Prostate gland (tissue), 2 donors: ENCODE data around the gene PAX2. TPM values are rescaled to one million over a fixed set of nuclear protein-coding genes. Genes with fewer than 3 reads are reported as not detected.

ENCODE experiments used
- DNase-seq: peaks from one replicate; pipeline ENCODE4 v3.0.0-alpha.2; 2019; ENCODE audit warnings: low spot score
- H3K27ac ChIP-seq, 2 donors: fragments of 200-600 bp; sonication (generic); 2 replicates each; pipeline ENCODE4 v1.5.1; 2017 to 2019
- H3K27me3 ChIP-seq: fragments of 200-600 bp; sonication (generic); replicated peaks from 2 replicates; pipeline ENCODE4 v1.5.1; 2019; ENCODE audit not compliant: insufficient read depth
- H3K36me3 ChIP-seq, 2 donors: fragments of 200-600 bp; sonication (generic); 1 replicate in 1 of 2; 2 replicates in 1 of 2; pipeline versions ENCODE4 v1.5.1 to v1.8.1; 2017 to 2019
- H3K4me1 ChIP-seq: fragments of 200-600 bp; sonication (generic); replicated peaks from 2 replicates; pipeline ENCODE4 v1.5.1; 2019
- H3K4me3 ChIP-seq, 2 donors: fragments of 200-600 bp; sonication (generic); 2 replicates each; pipeline ENCODE4 v1.5.1; 2017 to 2019
- H3K9me3 ChIP-seq: fragments of 200-600 bp; sonication (generic); 2 replicates; pipeline ENCODE4 v1.5.1; 2017
- CTCF ChIP-seq, 4 experiments: fragments of 200-600 bp in 2 of 4; fragments of 450-650 bp in 2 of 4; sonication (generic) in 2 of 4; IDR thresholded peaks; 1 replicate in 3 of 4; 2 replicates in 1 of 4; pipeline ENCODE4 v1.5.1; 2016 to 2019; ENCODE audit warnings: antibody characterized with exemption in 4 of 4, mild to moderate bottlenecking in 2 of 4, moderate library complexity in 2 of 4
- POLR2A ChIP-seq: fragments of 450-650 bp; IDR thresholded peaks from one replicate; pipeline ENCODE4 v1.6.1; 2016; ENCODE audit warnings: antibody characterized with exemption, mild to moderate bottlenecking
- POLR2AphosphoS5 ChIP-seq: sonication (generic); formaldehyde crosslinking; IDR thresholded peaks from one replicate; pipeline ENCODE4 v1.6.1; 2017; ENCODE audit warnings: antibody characterized with exemption
- WGBS: methylation state at CpG from one replicate; pipeline ENCODE4 v1.1.5; 2018; 5-methylcytosine and 5-hydroxymethylcytosine counted together
- intact Hi-C: fragments of 100-400 bp; cut with DNase I; formaldehyde crosslinking; loops from one replicate; pipeline ENCODE4 v1.14.2; 2022
- total RNA-seq, 2 donors: library from RNA; depleted of rRNA; stranded (reverse); fragments of >200 nt; gene quantifications; one replicate each; pipeline ENCODE4 v1.1.0, GENCODE V29; 2016

Gene PAX2
- total RNA-seq, 2 donors from 2014 or later, result 0.91 TPM; not detected in 1

DNA sequence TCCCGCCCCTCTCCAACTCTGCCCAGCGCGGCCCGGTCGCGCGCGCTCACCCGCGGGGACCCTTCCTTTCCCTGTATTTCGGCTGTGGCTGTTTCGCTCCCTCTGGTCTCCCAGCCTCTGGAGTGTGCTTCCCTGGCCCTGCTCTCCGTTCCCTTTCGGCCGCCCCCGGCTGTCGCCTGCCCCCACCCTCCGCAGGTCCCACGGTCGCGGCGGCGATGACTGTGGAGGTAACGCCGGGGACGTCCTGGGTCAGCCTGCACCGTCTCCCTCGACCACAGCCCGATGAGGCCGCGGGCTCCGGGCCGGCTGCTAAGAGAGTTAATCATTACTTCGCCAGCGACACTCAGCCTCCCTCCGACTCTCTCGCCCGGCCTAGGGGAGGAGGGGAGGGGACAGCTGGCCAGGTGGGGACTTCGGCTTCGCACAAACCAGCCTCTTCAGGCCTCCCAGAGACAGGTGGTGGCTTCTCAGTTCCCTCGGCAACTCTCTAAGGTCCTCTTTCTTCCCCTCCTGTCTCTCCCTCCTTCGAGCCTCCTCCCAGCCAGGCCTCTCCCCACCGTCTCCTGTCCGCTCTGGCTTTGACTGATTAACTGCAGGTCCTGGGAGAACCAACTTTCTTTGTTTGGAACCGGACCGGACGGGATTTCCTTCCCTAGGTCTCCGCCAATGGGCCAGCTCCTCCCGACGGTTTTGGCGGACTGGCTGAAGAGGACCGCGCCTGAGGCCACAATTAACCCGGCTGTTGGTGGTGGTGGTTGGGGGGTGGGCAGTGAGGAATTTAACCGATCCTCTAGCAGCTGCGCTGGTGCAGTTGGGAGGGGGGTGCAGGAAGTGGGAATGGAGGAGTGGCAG lies 5.6 kb upstream of the PAX2 start:
- 2% methylated on average over 56 of the region's 56 CpGs for WGBS
- TF ChIP-seq POLR2AphosphoS5 (no peak), POLR2A (no peak), CTCF (IDR thresholded peaks at IDR 0.05) (no peak)
- no peak overlapping the region for H3K4me3 ChIP-seq
- no peaks in the 10 kb centered on the region for H3K9me3 ChIP-seq
- intact Hi-C loops, result no loop called here
- peaks cover 9% of the 10 kb centered on the region for H3K4me1 ChIP-seq
- no peak overlapping the region for H3K27ac ChIP-seq
- no peak for DNase-seq
- no peaks in the 10 kb centered on the region for H3K36me3 ChIP-seq
- H3K27me3 ChIP-seq, result peaks cover 74% of the 10 kb centered on the region

DNA sequence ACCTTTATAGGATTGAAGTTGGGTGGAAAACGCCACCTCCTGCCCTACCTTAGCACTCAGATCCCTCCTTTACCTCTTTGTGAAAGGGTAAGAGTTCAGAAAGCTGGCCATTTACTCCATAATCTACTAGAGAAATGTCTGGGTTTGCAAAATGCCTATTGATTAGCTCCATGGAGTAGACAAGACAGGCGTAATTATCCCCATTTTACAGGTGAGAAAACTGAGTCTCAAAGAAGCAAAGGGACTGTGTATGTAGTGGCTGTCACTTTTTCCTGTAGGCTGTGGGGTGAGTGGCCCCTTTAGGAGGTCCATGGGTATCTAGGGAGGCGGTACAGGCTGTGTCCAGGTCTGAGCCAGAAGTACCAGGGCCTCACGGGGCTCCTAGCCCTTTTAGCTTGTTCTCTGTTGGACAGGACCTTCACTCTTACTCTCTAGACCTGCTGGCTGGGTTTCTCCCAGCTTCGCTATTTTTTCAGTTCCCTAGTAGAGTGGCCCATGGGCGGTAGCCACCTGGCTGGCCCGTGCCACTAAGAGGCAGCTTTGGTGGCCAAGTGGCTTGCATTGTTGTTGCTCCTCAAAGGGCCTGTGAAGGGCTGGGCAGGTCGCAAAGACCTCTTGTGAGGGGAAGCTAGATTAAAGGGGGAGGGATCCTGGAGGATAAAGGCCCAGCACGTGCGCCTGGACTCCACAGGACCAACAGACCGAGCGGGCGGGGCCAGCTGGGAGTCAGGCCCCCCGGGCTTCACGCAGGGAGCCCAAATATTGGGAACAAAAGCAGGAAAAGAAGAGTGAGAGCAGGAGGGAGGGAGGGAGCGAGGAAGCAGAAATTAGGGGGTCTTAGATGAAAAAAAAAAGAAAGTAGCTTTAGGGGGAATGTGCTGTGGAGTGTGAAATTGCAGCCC lies 4.7 kb upstream of the PAX2 start:
- no peaks in the 10 kb centered on the region for H3K9me3 ChIP-seq
- H3K4me1 ChIP-seq, result peaks cover 14% of the 10 kb centered on the region
- peaks cover 77% of the 10 kb centered on the region for H3K27me3 ChIP-seq
- no peak overlapping the region for H3K27ac ChIP-seq
- no peak for DNase-seq
- no peak overlapping the region for H3K4me3 ChIP-seq
- intact Hi-C loops, result no loop called here
- H3K36me3 ChIP-seq, result no peaks in the 10 kb centered on the region
- TF ChIP-seq CTCF (IDR thresholded peaks at IDR 0.05) (no peak), POLR2A (no peak), POLR2AphosphoS5 (no peak)
- 25% methylated on average over 16 of the region's 16 CpGs for WGBS

GRCh38 chr10:100741378-100742075 lies 3.9 kb upstream of the PAX2 start:
- Histone ChIP-seq H3K27me3 (peaks cover 83% of the 10 kb centered on the region), H3K4me3 (no peak overlapping the region), H3K4me1 (peaks cover 15% of the 10 kb centered on the region), H3K9me3 (no peaks in the 10 kb centered on the region), H3K27ac (no peak overlapping the region), H3K36me3 (no peaks in the 10 kb centered on the region)
- TF ChIP-seq POLR2AphosphoS5 (no peak), CTCF (IDR thresholded peaks at IDR 0.05) (no peak), POLR2A (no peak)
- DNase-seq, result no peak
- 6% methylated on average over 32 of the region's 32 CpGs for WGBS
- intact Hi-C loops, result no loop called here

GRCh38 chr10:100742076-100742771 lies 3.2 kb upstream of the PAX2 start:
- H3K4me1 ChIP-seq, result peaks cover 15% of the 10 kb centered on the region
- 4% methylated on average over 37 of the region's 37 CpGs for WGBS
- H3K36me3 ChIP-seq, result no peaks in the 10 kb centered on the region
- intact Hi-C loops, result no loop called here
- H3K27ac ChIP-seq, result no peak overlapping the region
- H3K27me3 ChIP-seq, result peaks cover 88% of the 10 kb centered on the region
- H3K4me3 ChIP-seq, result no peak overlapping the region
- no peaks in the 10 kb centered on the region for H3K9me3 ChIP-seq
- no peak for DNase-seq
- no peak for TF ChIP-seq POLR2AphosphoS5
- TF ChIP-seq CTCF (IDR thresholded peaks at IDR 0.05), result no peak
- no peak for TF ChIP-seq POLR2A
